GM18505 (cell line): ENCODE measurements around the gene HOXB5.
A peak's percentile ranks its signal among the peaks of the same experiment; 100 is the strongest.

ENCODE experiments used
- ATAC-seq: cut with Tn5 transposase; IDR thresholded peaks from one replicate; pipeline ENCODE4 v1.9.1; 2021; ENCODE audit not compliant: unreplicated experiment
- POLR2A ChIP-seq: IDR thresholded peaks from 4 replicates; pipeline ENCODE4 v1.6.1; 2011; ENCODE audit warnings: borderline replicate concordance; ENCODE audit not compliant: insufficient read depth, insufficient read length; ENCODE audit errors: extremely low read depth

The HOXB5 gene

GRCh38 chr17:48545022-48545375 lies 48.6 kb downstream of the HOXB5 start, which contains the start of gene HOXB2:
Gene HOXB2, minus strand, starts transcription at chr17:48545109. Its CDS starts 198 bp downstream, at chr17:48544911.
- ATAC-seq = no peak
- TF ChIP-seq POLR2A = no peak

- ATAC-seq = no peak
- TF ChIP-seq POLR2A = no peak
Measured at GRCh38 chr17:48544349-48545021, 49.1 kb downstream of the HOXB5 start.

- TF ChIP-seq POLR2A = no peak
- ATAC-seq = no peak
Measured at GRCh38 chr17:48543854-48544348, 49.7 kb downstream of the HOXB5 start.

GRCh38 chr17:48543107-48543853 lies 50.3 kb downstream of the HOXB5 start:
- no peak for ATAC-seq
- peak; percentile 23 for TF ChIP-seq POLR2A

GRCh38 chr17:48542698-48543106 lies 50.9 kb downstream of the HOXB5 start:
- no peak for ATAC-seq
- no peak for TF ChIP-seq POLR2A

- no peak for TF ChIP-seq POLR2A
Measured at GRCh38 chr17:48542114-48542656, 51.4 kb downstream of the HOXB5 start.

GRCh38 chr17:48541577-48542113 lies 51.9 kb downstream of the HOXB5 start:
- no peak for ATAC-seq

More at GRCh38 chr17:48542114-48542656, 51.4 kb downstream of the HOXB5 start:
- ATAC-seq = no peak

More at GRCh38 chr17:48541577-48542113, 51.9 kb downstream of the HOXB5 start:
- TF ChIP-seq POLR2A = no peak
